Measurements from ENCODE around the gene CREB5.

DNA sequence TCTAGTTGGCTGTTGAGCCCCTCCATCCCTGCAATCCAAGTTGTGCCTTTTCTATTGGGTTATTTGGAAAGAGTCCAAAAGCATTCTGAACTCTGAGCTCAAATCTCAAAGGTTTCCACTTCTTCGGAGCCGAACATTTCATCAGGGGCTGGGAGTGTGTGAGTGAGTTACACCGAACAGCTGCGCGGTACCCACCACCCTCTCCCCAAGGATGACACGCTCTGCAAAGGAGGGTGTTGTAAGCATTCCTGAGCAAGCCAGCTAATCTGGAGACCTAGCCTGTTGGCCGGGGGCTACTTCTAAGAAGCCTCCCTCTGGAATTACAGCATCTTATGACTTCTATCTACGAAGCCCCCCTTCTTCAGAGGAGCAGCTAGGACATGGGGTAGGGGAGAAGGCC, 270.5 kb downstream of the CREB5 start:
- TF ChIP-seq, protein P1, sequence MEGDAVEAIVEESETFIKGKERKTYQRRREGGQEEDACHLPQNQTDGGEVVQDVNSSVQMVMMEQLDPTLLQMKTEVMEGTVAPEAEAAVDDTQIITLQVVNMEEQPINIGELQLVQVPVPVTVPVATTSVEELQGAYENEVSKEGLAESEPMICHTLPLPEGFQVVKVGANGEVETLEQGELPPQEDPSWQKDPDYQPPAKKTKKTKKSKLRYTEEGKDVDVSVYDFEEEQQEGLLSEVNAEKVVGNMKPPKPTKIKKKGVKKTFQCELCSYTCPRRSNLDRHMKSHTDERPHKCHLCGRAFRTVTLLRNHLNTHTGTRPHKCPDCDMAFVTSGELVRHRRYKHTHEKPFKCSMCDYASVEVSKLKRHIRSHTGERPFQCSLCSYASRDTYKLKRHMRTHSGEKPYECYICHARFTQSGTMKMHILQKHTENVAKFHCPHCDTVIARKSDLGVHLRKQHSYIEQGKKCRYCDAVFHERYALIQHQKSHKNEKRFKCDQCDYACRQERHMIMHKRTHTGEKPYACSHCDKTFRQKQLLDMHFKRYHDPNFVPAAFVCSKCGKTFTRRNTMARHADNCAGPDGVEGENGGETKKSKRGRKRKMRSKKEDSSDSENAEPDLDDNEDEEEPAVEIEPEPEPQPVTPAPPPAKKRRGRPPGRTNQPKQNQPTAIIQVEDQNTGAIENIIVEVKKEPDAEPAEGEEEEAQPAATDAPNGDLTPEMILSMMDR (IDR thresholded peaks at IDR 0.05), result no peak
- TF ChIP-seq EP300 (IDR thresholded peaks at IDR 0.05) (no peak), POLR2A (IDR thresholded peaks at IDR 0.05) (no peak), POLR2AphosphoS5 (IDR thresholded peaks at IDR 0.05) (no peak)
